ENCODE data around the gene MSTN. TPM values are rescaled to one million over a fixed set of nuclear protein-coding genes. Genes with fewer than 3 reads are reported as not detected.

The MSTN gene
- total and polyA plus RNA-seq, 2 experiments from 2014 or later, result 0.21 TPM; not detected in 1

DNA sequence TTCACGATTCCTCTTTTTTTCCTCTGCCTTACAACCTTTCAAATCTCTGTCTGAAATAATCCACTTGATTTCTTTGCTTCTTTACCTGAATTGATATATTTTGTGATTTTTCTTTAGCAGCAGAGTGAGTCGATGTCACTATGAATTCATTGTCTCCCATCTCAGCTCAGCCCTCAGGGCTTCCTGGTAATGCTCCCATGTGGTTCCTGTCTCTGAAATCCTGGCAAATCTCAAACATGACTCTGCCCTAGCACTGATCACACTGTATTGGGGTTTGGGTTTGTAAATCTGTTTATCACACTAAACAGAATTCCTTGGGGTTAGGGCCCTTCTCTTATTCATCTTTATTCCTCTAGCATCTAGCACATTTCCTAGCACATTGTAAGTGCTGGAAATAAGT lies 43.0 kb upstream of the MSTN start:
- no peaks in the 10 kb centered on the region for H3K27me3 Mint-ChIP-seq (ENCODE audit: insufficient read depth, low read depth, poor library complexity)
- no peak overlapping the region for H3K4me3 ChIP-seq
- no peaks in the 10 kb centered on the region for H3K79me2 ChIP-seq (replicated peaks; ENCODE audit: insufficient read depth)
- H3K9me3 Mint-ChIP-seq, result no peaks in the 10 kb centered on the region
- no peaks in the 10 kb centered on the region for H3K36me3 ChIP-seq (ENCODE audit: insufficient read depth)
- no peaks in the 10 kb centered on the region for H3K27me3 ChIP-seq (ENCODE audit: insufficient read depth)
- H3K4me3 Mint-ChIP-seq, result no peak overlapping the region
- no peaks in the 10 kb centered on the region; the same call in 2 of the 3 replicates for H3K36me3 Mint-ChIP-seq (ENCODE audit: low read depth)
- DNase-seq (ENCODE audit: low spot score), result no peak
- H2AFZ ChIP-seq, result no peak overlapping the region; the same call in 1 of the 2 replicates
- H3K27ac ChIP-seq (ENCODE audit: low read depth), result no peak overlapping the region
- H3K4me1 ChIP-seq (ENCODE audit: insufficient read depth), result no peaks in the 10 kb centered on the region
- no peak for TF ChIP-seq ZNF462 (CRISPR knock-in tag; IDR thresholded peaks at IDR 0.05)
- TF ChIP-seq ZNF331 (CRISPR knock-in tag; IDR thresholded peaks at IDR 0.05; ENCODE audit: low read depth), result no peak
- no peak for TF ChIP-seq NANOG (IDR thresholded peaks at IDR 0.05; ENCODE audit: borderline replicate concordance)
- no peak for TF ChIP-seq EZH2phosphoT487 (IDR thresholded peaks at IDR 0.05; ENCODE audit: unreplicated experiment)
- TF ChIP-seq CTCF (conservative IDR thresholded peaks at IDR 0.05; ENCODE audit: low read depth in 2 of 2), result no peak
- TF ChIP-seq CREB1 (CRISPR knock-in tag; IDR thresholded peaks at IDR 0.05; ENCODE audit: low read depth), result no peak
- TF ChIP-seq, protein P1, sequence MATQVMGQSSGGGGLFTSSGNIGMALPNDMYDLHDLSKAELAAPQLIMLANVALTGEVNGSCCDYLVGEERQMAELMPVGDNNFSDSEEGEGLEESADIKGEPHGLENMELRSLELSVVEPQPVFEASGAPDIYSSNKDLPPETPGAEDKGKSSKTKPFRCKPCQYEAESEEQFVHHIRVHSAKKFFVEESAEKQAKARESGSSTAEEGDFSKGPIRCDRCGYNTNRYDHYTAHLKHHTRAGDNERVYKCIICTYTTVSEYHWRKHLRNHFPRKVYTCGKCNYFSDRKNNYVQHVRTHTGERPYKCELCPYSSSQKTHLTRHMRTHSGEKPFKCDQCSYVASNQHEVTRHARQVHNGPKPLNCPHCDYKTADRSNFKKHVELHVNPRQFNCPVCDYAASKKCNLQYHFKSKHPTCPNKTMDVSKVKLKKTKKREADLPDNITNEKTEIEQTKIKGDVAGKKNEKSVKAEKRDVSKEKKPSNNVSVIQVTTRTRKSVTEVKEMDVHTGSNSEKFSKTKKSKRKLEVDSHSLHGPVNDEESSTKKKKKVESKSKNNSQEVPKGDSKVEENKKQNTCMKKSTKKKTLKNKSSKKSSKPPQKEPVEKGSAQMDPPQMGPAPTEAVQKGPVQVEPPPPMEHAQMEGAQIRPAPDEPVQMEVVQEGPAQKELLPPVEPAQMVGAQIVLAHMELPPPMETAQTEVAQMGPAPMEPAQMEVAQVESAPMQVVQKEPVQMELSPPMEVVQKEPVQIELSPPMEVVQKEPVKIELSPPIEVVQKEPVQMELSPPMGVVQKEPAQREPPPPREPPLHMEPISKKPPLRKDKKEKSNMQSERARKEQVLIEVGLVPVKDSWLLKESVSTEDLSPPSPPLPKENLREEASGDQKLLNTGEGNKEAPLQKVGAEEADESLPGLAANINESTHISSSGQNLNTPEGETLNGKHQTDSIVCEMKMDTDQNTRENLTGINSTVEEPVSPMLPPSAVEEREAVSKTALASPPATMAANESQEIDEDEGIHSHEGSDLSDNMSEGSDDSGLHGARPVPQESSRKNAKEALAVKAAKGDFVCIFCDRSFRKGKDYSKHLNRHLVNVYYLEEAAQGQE (IDR thresholded peaks at IDR 0.05; ENCODE audit: unreplicated experiment), result no peak
- TF ChIP-seq ZNF114 (CRISPR knock-in tag; IDR thresholded peaks at IDR 0.05), result no peak
- TF ChIP-seq EZH2 (IDR thresholded peaks at IDR 0.05; ENCODE audit: low read depth, unreplicated experiment), result no peak
- no peak for TF ChIP-seq JUNB (IDR thresholded peaks at IDR 0.05; ENCODE audit: unreplicated experiment)
- TF ChIP-seq POLR2AphosphoS5 (IDR thresholded peaks at IDR 0.05; ENCODE audit: low read depth), result no peak
- no peak for TF ChIP-seq STAT1 (IDR thresholded peaks at IDR 0.05; ENCODE audit: unreplicated experiment)
- no peak for TF ChIP-seq ETS1 (IDR thresholded peaks at IDR 0.05)
- no peaks in the 10 kb centered on the region for H3K9me2 ChIP-seq (ENCODE audit: insufficient read depth)
- H4K20me1 ChIP-seq (replicated peaks; ENCODE audit: insufficient read depth), result no peaks in the 10 kb centered on the region
- H3K4me1 Mint-ChIP-seq, result peaks cover 2% of the 10 kb centered on the region; the same call in 1 of the 3 replicates
- no peak overlapping the region for H3K27ac Mint-ChIP-seq
- no peaks in the 10 kb centered on the region for H3F3A ChIP-seq (replicated peaks; ENCODE audit: low read depth)
- no peak; the same call in 2 of the 3 replicates for ATAC-seq
- no peak overlapping the region for H3K4me2 ChIP-seq

All from GM23338 (cell line).